GM12892 (cell line): ENCODE measurements around the gene C12orf75.

ENCODE experiments used
- POLR2A ChIP-seq: IDR thresholded peaks from 2 replicates; pipeline ENCODE4 v1.6.1; 2011; ENCODE audit warnings: low read depth, low read length, control low read depth
- POLR2AphosphoS5 ChIP-seq: IDR thresholded peaks from 2 replicates; pipeline ENCODE4 v1.6.1; 2011; ENCODE audit warnings: low read depth, low read length, control low read depth
- TAF1 ChIP-seq: IDR thresholded peaks from 2 replicates; pipeline ENCODE4 v1.6.1; 2011; ENCODE audit warnings: low read depth, mild to moderate bottlenecking, control low read depth, low read length, borderline replicate concordance

DNA sequence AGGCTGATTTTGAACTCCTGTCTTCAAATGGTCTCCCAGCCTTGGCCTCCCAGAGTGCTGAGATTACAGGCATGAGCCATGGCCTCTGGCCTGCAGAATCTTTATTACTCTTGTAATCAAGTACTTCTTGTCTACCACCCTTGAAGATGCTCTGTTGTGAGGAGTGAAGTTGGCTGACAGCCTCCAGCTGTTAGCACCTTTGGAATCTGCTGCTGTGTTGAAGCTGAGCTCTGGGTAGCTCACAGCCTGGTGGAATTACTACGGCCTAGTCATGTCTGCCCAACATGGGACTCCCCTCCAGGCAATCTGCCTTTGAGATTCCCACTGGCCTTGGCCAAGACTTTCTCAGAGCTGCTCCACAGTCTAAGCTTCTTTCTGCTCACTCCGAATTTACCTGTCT is 5.8 kb upstream of the C12orf75 start:
- no peak for TF ChIP-seq TAF1
- TF ChIP-seq POLR2AphosphoS5, result no peak
- no peak for TF ChIP-seq POLR2A
